Stimulated activated CD4-positive, alpha-beta T cell treated with anti-CD3 and anti-CD28 coated beads, Interleukin-1b, Interleukin-23, amount 100 ng/mL, for 4 hours (primary cell): ENCODE results near the gene TTF2.

ENCODE experiments used
- DNase-seq, 2 donors: peaks; one replicate each; pipeline ENCODE4 v3.0.0-alpha.2; 2020; ENCODE audit warnings: low read depth in 2 of 2

TTF2 gene

DNA sequence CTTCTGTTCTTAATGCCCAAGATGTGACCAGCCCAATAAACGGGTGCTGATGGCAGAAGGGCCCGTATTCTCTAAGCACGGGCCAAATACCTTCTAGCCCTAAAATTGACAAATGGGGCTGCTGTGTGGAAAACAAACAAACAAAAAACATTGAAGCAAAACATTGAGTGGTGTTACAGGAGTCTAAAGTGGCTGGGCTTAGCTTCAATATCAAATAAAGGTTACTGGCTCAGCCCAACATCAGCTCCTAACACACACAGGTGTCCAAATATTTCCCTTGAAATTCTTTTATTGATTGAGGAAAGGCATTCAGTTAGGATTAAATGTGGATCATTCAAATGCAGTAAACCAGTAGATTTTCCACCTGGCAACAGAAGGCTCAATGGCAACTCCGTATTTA lies 13.3 kb upstream of the TTF2 start:
- no peak for DNase-seq

DNA sequence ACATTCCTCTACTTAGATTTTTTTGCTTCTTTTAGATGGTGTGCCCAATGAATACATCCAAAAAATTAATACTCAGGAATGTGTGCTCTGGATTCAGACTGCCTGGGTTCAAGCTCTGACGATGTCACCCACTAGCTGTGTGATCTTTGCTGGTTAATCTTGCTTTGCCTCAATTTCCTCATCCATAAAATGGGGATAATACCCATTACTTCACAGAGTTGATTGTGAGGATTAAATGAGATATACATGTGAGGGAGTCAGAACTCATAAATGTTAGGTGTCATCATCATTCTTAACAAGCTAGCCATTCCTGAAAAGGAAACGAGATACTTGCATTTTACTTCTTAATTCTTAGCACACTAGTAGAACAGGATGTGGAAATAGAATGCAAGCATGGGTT lies 12.9 kb upstream of the TTF2 start:
- DNase-seq: no peak

DNA sequence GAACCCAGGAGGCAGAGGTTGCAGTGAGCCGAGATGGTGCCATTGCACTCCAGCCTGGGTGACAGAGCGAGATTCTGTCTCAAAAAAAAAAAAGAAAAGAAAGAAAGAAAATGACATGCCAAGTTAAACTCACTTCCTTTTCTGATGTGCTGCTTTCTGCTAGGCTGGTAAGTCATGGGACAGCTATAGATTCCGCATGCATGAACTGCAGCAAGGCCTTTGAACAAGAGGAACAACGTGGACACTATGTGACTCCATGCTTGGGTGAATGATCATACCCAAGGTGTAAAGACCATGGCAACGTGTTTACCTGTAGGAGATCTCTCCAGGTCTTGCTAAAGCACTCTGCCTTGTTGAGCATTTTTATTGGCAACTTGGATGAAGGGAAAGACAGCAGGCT lies 10.3 kb upstream of the TTF2 start:
- DNase-seq: no peak

DNA sequence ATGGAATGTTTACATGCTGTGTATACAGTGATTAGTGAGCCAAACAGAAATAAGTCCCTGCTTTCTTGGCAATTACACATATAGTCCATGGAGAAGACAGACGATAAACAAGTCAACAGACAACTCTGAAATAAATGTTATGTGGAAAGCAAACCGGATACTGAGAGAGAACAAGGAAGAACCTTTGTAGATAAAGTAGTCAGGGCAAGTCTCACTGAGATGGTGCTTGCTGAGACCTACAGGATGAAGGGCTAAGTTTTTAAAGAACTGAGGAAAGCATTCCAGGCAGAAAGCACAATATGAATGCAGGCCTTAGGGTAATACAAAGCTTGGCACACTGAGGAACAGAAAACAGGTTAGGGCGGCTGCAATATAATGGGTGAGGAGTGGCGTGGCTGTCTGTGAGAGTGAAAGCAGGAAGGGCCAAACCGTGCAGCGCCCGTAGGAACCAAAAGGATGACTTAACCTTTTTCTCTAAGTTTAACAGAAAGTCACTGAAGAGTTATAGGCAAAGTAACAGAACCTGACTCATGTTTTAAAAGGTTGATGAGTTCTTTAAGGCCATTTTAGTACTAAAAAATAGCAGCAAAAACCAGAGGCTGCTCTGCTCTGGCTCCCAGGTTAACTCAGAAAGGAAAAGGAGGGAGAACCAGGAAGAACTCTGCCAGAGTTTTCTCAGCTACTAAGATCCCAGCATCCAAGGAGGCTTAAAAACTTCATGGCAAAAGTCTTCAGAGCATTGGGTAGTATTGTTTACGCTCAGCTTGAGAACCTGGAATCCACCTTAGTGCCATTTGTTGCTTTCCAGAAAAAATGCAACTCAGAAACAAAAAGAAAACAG lies 8.7 kb upstream of the TTF2 start:
- peak in 1 of 2 donors; percentile 30 for DNase-seq

DNA sequence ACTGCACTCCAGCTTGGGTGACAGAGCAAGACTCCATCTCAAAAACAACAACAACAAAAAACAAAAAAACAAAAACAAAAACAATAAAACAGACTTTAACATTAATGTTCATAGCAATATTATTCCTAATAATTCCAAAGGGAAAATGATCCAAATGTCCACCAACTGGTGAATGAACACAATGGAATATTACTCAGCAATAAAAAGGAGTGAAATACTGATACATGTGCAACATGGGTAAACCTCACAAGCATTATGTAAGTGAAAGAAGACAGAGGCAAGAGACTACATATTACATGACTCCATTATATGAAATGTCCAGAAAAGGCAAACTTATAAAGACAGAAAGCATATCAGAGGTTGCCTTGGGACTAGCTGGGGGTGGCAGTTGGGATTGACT lies 6.1 kb upstream of the TTF2 start:
- no peak for DNase-seq

DNA sequence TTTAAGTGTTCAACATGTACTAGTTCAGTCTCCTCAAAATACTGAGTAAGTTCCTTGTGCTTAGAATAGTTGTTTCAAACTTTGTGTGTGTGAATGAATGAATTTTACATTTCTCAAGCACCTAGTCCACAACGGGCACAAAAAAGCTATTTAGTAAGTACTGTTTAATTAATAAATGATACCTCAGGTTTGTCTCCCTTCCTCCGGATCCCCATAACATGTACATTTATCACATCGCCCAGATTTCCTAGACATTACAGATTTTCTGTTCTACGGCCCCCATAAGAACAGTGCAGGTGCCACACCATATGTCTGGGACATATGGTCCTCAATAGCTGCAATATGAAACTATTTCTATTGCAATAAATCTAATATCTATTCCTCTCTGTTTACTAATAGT lies 1.3 kb upstream of the TTF2 start:
- no peak for DNase-seq

DNA sequence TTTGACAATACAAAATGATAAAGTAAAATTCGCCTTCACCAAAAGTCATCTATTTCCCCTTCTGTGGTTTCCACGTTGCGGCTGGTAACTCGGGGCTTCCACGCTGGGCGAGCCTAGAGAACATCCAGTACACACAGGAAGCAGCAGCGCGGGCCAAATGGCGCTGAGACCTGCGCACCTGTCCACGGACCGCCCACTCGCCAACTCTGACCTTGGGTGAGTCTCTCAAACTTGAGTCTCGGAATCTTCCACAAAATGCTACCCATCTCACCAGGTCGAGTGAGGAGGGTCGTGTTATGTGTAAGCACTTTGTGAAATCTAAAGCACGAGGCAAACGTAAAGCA lies 820 bp upstream of the TTF2 start:
- peak; percentile 36 to 41 for DNase-seq

DNA sequence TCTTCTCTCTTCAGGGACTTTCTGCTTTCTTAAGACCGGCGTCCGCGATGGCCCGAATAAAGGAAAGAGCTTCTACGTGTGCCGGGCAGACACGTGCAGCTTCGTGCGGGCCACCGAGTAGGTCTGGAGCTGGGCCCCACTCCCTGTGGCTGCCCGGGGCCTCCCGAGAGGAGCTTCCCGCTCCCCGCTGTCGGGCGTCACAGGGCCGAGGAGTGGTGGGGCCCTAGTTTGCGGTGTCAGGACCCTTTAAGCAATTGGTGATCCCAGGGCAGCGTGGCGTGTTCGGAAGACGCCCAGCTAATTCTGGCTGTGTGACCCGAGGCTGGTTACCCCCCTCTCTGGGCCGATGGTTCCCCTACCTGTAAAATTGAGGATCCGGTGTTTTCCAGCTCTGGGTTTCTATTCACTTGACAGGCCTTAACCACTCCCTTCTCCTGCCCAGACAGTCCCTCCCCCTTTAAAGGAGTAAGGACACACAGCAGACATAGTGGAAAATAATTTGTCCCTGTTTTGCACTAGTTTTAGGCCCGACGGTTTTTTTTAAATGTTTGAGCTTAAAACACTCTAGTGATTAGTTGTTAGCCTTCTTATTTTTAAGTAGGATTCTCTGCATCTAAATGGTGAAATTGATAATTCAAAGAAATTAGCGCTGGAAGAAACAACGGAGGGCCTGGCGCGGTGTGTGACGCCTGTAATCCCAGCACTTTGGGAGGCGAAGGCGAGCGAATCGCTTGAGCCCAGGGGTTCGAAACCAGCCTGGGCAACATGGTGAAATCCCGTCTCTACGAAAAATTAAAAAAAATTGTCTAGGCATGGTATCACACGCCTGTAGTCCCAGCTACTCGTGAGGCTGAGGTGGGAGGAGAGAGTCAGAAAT lies 553 bp downstream of the TTF2 start:
- no peak for DNase-seq

DNA sequence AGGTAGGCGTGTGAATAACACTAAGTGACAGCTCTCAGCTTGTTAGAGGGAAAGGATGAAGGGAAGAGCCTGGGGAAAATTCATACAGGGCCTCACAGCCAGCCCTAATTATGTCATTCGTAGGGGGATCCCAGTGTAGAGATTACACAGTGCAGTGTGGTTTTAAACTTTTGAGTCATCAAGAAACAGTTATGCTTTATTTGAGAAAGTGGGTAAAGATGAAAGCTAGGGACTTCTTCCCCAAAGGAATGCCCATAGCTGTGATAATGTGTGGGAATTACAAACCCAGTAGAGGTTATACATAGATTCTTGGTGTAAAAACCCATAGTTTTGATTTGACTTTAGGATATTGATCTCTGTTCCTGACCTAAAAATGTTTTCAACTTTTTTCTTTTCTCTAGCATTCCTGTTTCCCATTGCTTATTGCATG lies 1.9 kb downstream of the TTF2 start:
- DNase-seq: no peak

DNA sequence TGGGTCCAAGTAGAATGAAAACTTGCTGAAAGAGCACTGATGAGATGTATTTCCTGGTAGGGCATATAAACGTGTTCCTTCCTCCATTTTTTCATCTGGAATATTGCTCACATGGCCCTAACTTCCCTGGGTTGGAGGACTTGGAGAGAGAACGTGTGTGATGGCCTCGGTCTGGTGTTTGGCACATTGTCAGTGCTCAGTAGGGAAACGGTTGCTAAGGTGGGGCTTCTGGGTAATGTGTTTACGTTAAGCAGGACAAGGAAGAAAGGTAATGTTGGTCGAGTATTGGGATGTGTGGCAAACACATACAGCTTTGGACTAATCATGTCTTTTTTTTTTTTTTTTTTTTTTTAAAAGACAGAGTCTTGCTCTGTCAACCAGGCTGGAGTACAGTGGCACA lies 6.2 kb downstream of the TTF2 start:
- DNase-seq: no peak

DNA sequence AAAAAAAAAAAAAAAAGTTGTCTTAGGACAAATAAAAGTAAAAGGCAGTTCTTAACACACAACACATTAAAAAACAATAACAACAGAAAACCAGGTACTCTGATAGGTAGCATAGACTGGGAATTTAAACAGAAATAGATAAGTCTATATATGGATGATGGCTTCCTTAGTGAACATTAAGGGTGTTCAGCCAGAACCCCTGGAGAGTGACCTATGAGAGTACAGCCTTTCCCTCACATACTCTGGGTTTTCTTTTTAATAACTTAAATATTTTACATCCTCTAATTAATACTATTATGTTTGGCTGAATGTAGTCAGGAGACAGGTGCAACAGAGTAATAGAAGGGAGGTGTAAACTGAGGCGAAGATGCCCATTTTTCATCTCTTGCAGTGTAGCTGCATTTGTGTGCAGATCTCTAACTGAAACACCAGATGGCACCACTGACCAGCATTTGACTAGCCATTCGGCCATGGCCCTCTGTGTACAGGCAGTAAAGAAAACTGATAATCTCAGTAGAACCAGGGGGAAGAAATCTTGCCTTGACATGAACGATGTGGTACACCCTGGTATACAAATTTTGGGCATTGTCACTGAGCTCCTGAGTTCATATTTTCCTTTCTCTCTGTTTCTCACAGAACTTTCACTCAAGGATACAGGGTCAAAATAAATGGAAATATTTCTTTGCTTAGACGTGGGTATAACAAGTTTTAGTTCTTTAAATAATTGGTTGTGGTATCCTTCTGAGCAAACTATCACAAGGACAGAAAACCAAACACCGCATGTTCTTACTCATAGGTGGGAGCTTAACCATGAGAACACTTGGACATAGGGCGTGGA lies 7.6 kb downstream of the TTF2 start:
- peak in 1 of 2 donors; percentile 34 for DNase-seq

DNA sequence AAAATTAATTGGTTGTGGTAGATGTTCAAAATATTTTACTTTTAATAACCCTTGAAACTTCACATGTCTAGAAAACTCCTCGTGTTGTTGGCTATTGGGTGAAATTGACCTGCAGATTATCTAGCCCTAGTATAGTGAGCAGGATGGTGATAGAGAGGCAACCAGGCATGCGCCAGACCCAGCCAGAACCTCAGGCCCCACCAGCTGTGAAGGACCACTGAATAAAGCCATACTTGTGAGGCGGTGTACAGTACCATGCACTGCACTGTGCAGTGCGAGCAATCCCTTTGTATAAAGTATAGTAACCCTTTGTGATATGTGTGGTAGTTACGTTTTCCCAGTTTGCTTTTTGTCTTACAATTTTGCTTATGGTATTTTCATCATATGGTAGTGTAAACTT lies 8.5 kb downstream of the TTF2 start:
- no peak for DNase-seq

DNA sequence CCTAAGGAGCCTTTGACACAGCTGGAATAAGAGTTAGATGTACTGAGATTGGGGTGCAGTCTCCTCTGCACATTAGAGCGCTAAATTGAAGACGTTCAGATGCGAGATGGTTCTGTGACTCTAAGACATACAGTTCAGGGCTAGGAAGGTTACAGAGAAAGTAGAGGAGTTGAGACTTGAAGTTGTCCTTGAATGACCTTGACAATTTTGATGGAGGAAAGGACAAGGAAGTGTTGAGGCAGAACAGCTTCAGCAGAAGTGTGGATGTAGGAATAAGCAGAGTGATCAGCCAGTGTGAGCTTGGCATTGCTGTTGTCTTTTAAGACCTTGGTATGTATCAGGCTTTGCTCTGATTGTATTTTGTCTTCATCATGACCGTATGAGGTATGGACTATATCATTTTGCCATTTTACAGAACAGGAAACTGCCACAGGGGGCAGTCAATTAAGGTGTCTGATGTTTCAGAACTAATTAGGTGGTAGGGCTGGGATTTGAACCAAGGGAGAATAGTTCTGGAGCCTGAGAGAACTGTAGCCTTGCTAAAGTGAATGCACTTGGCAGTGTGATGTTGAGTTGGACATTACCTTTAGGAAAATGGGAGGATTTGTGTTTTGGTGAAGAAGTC lies 9.2 kb downstream of the TTF2 start:
- DNase-seq: no peak

DNA sequence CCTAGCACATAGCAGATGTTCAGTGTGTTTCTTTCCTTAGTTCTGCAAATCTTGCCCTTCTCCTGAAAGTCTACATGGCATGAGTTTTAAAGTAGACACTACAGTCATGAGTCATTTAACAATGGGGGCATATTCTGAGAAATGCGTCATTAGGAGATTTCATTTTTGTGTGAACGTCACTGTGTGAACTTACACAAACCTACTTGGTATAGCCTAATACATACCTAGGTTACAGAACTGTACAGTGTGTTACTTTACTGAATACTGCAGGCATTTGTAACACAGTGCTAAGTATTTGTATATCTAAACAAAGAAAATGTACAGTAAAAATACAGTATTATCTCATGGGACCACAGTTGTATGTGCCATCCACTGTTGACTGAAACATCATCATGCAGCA lies 10.0 kb downstream of the TTF2 start:
- DNase-seq: no peak

DNA sequence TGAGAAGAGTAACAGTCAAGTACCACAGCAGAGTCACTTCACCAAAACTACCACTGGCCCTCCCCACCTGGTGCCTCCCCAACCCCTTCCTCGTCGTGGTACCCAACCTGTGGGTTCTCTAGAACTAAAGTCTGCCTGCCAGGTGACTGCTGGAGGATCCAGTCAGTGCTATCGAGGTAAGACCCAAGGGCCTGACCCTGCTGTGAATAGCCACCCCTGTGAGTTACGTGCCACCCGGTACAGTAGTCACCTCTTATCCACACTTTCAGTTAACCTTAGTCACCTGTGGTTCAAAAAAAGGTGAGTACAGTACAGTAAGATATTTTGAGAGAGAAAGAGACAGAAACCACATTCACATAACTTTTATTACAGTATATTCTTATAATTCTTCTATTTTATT lies 16.5 kb downstream of the TTF2 start:
- DNase-seq: no peak

DNA sequence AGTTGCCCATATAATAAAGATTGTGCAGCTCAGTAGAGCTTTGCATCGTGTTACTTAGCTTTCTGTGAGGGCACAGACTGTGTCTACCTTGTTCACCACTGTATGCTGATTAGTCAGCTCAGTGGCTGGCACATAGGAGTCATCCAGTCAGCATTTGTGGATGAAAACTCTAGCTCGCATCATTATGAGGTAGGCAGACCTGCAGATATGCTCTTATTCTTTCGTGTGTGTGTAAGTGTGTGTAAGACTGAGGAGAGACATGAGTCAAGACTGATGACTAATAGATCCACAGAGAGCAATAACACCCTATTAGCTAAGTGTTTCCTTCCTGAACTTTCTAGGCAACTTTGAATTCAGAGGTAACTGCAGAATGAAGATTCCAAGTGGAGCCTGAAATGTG lies 17.1 kb downstream of the TTF2 start:
- peak in 1 of 2 donors; percentile 27 for DNase-seq

DNA sequence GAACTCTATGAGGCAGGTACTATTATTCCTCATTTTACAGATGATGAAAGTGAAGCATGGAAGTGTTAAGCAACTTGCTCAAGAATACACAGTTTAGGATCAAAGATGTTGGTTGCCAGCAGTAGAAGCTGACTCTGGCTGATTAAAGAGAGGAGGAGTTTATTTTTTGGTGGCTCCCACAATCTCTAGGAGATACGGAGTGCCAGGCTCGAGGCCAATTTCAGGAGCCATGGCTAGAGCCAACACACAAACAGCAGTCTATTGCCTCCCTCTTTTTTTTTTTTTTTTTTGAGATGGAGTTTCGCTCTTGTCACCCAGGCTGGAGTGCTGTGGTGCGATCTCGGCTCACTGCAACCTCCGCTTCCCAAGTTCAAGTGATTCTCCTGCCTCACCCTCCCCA lies 19.6 kb downstream of the TTF2 start:
- DNase-seq: no peak

DNA sequence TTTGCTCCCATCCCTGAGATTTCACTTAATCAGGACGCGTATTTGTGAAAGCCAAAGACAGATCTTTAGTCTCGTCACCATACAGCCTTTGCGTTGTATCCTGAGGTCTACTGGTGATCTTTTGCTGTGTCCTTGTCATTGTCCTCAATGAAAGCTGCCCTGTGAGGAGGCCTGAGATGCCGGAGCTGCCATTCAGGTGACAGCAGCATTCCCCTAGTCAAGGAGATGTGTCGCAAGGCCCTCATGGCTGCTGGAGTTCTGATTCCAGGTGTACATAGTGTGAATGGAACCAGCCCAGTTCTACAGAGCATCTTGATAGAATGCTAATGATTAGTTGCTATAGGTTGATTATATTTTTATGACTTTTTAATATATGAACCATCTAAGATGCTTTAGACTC lies 24.1 kb downstream of the TTF2 start:
- no peak for DNase-seq

DNA sequence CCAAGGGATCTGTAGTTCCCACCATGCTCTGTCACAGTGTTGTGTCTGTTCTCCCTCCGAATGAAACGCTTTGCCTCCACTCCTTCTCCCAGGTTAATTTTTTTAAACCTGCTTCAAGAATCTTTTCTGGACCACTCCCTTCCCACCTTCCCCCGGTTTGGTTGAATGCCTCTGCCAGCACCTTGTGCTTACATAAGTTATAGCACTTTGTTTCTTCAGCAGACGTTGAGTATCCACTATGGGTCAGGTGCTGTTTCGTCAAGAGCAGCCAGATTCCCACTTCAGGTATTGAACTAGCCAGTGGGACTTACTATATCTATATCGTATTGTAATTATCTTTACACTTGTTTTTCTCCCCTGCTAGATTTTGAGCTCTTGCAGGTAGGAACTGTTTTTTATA lies 27.6 kb downstream of the TTF2 start:
- DNase-seq: no peak

DNA sequence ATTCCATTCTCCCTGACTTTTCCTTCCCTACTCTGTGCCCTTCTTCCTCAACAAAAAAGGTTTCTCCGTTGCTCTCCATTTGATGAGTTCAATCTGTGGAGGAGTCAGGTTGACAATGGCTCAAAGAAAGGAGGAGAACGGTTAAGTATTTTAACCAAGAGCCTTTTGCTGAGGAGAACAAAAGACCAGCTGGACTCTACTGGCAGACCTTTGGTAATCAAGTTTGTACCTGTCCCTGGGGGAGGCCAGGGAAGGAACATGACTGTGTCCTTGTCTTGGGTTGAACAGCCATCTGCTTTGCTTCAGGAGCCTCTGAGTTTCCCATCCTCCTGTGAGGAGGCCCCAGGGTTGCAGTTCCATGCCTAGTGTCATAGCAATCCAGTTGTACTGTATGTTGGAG lies 29.9 kb downstream of the TTF2 start:
- no peak for DNase-seq

DNA sequence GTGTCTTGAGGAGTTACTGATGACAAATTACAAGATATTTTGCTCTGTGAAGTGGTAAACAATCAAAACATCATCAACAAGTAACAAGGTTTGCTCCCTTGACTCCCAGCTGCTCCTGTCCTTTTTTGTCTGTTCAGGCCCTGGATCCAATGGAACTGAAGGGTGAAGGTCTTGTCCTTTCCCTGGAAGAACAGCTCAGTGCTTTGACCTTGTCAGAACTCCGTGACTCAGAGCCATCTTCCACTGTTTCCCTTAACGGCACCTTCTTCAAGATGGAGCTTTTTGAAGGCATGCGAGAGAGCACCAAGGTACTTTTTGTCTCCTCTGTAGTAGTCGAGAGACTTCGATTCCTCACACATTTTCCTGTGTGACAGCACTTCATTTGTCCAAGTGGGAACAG lies 32.5 kb downstream of the TTF2 start:
- no peak for DNase-seq

DNA sequence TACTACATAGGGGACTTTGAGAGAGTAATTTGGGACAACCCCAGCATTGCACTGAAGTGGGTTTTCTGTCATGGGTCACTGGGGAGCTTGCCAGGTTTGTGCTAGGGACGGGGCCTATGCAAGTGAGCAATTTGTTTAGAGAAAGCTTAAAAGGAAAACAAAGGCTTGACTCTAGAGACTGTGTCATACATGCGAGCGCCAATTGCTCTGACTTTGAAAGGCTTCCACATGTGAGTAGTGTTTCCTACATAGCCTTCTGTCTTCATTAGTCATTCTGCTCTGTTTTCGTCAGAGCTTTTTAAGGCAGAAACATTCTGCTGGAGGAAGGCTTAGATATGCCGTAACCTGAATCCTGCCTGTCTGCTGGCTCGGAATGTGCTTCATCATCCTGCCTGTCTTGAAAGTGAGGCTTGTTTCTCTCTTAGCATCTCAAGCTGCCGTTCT lies 33.0 kb downstream of the TTF2 start:
- DNase-seq: no peak
